HL-60 (cell line): ENCODE measurements around the gene PPP2R3C.

Experiments used
- DNase-seq, 2 experiments: peaks; one replicate each; pipeline ENCODE4 v3.0.0-alpha.2; 2010 to 2020; ENCODE audit warnings: low read depth in 1 of 2, low spot score in 1 of 2
- H3K27ac ChIP-seq: fragments of 250-450 bp; sonication (Bioruptor Pico); replicated peaks from 2 replicates; pipeline ENCODE4 v1.5.1; 2020; ENCODE audit warnings: mild to moderate bottlenecking, moderate library complexity
- H3K27me3 ChIP-seq: fragments of 250-450 bp; sonication (Bioruptor Pico); 2 replicates; pipeline ENCODE4 v1.5.1; 2021; ENCODE audit warnings: mild to moderate bottlenecking, moderate library complexity; ENCODE audit not compliant: insufficient read depth, poor library complexity, severe bottlenecking
- H3K4me3 ChIP-seq: replicated peaks from 2 replicates; pipeline ENCODE4 v1.5.1; 2011; ENCODE audit warnings: mild to moderate bottlenecking, control low read depth, low read length; ENCODE audit not compliant: insufficient read depth
- GABPA ChIP-seq: IDR thresholded peaks from 2 replicates; pipeline ENCODE4 v1.6.1; 2012; ENCODE audit warnings: low read depth
- POLR2AphosphoS5 ChIP-seq: IDR thresholded peaks from 2 replicates; pipeline ENCODE4 v1.6.1; 2012; ENCODE audit warnings: low read depth
- REST ChIP-seq: IDR thresholded peaks from 2 replicates; pipeline ENCODE4 v1.6.1; 2012; ENCODE audit warnings: low read depth; ENCODE audit not compliant: insufficient replicate concordance
- SPI1 ChIP-seq: IDR thresholded peaks from 2 replicates; pipeline ENCODE4 v1.6.1; 2012; ENCODE audit warnings: low read depth, mild to moderate bottlenecking, borderline replicate concordance
- TF ChIP-seq, protein P1 (sequence below): IDR thresholded peaks from one replicate; pipeline ENCODE4 v1.5.1; 2011; ENCODE audit warnings: low read length, control low read depth, inconsistent platforms; ENCODE audit not compliant: insufficient read depth

The PPP2R3C gene

GRCh38 chr14:35138585-35138984, 16.8 kb upstream of the PPP2R3C start:
- DNase-seq: no peak
- no peak for TF ChIP-seq POLR2AphosphoS5
- no peak for TF ChIP-seq REST
- no peak for TF ChIP-seq SPI1
- TF ChIP-seq GABPA: no peak
- TF ChIP-seq, protein P1, sequence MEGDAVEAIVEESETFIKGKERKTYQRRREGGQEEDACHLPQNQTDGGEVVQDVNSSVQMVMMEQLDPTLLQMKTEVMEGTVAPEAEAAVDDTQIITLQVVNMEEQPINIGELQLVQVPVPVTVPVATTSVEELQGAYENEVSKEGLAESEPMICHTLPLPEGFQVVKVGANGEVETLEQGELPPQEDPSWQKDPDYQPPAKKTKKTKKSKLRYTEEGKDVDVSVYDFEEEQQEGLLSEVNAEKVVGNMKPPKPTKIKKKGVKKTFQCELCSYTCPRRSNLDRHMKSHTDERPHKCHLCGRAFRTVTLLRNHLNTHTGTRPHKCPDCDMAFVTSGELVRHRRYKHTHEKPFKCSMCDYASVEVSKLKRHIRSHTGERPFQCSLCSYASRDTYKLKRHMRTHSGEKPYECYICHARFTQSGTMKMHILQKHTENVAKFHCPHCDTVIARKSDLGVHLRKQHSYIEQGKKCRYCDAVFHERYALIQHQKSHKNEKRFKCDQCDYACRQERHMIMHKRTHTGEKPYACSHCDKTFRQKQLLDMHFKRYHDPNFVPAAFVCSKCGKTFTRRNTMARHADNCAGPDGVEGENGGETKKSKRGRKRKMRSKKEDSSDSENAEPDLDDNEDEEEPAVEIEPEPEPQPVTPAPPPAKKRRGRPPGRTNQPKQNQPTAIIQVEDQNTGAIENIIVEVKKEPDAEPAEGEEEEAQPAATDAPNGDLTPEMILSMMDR: no peak
- Histone ChIP-seq H3K4me3 (no peak overlapping the region), H3K27ac (no peak overlapping the region), H3K27me3 (no peaks in the 10 kb centered on the region)

GRCh38 chr14:35134329-35135123, 12.7 kb upstream of the PPP2R3C start:
- DNase-seq: no peak
- H3K27me3 ChIP-seq: no peaks in the 10 kb centered on the region
- TF ChIP-seq REST (no peak), SPI1 (no peak), GABPA (no peak), POLR2AphosphoS5 (no peak)
- TF ChIP-seq, protein P1: no peak
- no peak overlapping the region for H3K27ac ChIP-seq
- H3K4me3 ChIP-seq: no peak overlapping the region

DNA sequence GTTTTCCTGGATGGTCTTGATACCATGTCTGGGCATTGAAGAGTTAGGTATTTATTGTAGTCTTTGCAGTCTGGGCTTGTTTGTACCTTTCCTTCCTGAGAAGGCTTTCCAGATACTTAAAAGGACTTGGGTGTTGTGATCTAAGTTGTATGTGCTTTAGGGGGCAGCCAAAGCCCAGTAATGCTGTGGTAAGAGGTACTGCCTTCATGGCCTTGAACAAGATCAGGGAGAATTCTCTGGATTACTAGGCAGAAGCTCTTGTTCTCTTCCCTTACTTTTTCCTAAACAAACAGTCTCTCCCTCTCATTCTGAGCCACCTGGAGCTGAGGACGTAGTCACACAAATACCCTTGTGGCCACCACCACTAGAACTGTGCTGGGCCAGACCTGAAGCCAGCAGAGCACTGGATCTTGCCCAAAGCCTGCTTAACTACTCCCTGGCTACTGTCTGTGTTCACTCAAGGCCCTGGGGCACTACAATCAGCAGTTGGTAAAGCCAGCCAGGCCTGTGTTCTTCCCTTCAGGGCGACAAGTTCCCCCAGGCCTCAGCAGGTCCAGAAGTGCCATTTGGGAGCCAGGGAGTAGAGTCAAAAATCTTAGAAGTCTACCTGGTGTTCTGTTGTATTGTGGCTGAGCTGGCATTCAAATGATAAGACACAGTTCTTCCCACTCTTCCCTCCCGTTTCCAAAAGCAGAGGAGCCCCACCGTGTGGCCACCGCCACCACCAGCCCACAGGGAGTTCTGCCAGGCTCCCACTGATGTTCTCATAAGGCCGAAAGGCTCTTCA, 11.9 kb upstream of the PPP2R3C start:
- no peak for DNase-seq
- H3K4me3 ChIP-seq: no peak overlapping the region
- no peak for TF ChIP-seq SPI1
- no peak for TF ChIP-seq GABPA
- no peak for TF ChIP-seq POLR2AphosphoS5
- TF ChIP-seq, protein P1: no peak
- no peak for TF ChIP-seq REST

More for the DNA sequence above, 11.9 kb upstream of the PPP2R3C start:
- no peaks in the 10 kb centered on the region for H3K27me3 ChIP-seq
- H3K27ac ChIP-seq: no peak overlapping the region
